ENCODE data around the gene RPL41. TPM values are rescaled to one million over a fixed set of nuclear protein-coding genes. Genes with fewer than 3 reads are reported as not detected.

Gene RPL41
- total and polyA plus RNA-seq, 5 experiments from 2014 or later: 5,098 to 10,436 (median 8,782) TPM

GRCh38 chr12:56082967-56083366 is 33.5 kb upstream of the RPL41 start:
- peaks cover 0 to 15% (median 11%) of the 10 kb centered on the region in 4 donors for H3K4me1 Mint-ChIP-seq
- DNase-seq (no peak), ATAC-seq (no peak)
- H3K9me3 Mint-ChIP-seq: no peaks in the 10 kb centered on the region
- no peak overlapping the region for H3K27ac Mint-ChIP-seq
- no peak overlapping the region for H3K4me3 Mint-ChIP-seq
- peaks cover 0 to 6% (median 0%) of the 10 kb centered on the region in 5 donors for H3K27me3 Mint-ChIP-seq
- POLR2A ChIA-PET: interaction anchor here (0.6 to 1.5 kb wide), 3 partner anchors 19 to 361 kb away, joined by 4 to 7 read pairs (median 4); partner anchors contain the start of gene ZC3H10
- H3K36me3 Mint-ChIP-seq: no peaks in the 10 kb centered on the region

GRCh38 chr12:56084958-56085543 is 31.4 kb upstream of the RPL41 start:
- H3K36me3 Mint-ChIP-seq: no peaks in the 10 kb centered on the region
- H3K4me3 Mint-ChIP-seq: no peak overlapping the region
- peaks cover 0 to 14% (median 8%) of the 10 kb centered on the region in 4 donors for H3K4me1 Mint-ChIP-seq
- peaks cover 0 to 6% (median 0%) of the 10 kb centered on the region in 5 donors for H3K27me3 Mint-ChIP-seq
- peak in 1 of 10 donors; percentile 4 for DNase-seq
- POLR2A ChIA-PET: interaction anchor here (0.6 to 1.7 kb wide), 6 partner anchors 10 to 118 kb away, joined by 3 to 23 read pairs (median 4); partner anchors contain the start of gene PA2G4
- ATAC-seq: peak in 1 of 2 donors; percentile 31
- peak overlapping the region in 2 of 10 donors; percentile 43 to 56 for H3K27ac Mint-ChIP-seq
- H3K9me3 Mint-ChIP-seq: no peaks in the 10 kb centered on the region

GRCh38 chr12:56086096-56086495 is 30.3 kb upstream of the RPL41 start:
- POLR2A ChIA-PET: interaction anchor here (1.0 to 1.7 kb wide), 2 partner anchors 18 to 25 kb away, joined by 3 to 23 read pairs; partner anchors contain the start of gene PA2G4
- H3K27me3 Mint-ChIP-seq: peaks cover 0 to 2% (median 0%) of the 10 kb centered on the region in 5 donors
- no peak overlapping the region for H3K27ac Mint-ChIP-seq
- H3K4me3 Mint-ChIP-seq: no peak overlapping the region
- ATAC-seq (no peak), DNase-seq (no peak)
- H3K4me1 Mint-ChIP-seq: peaks cover 0 to 9% (median 2%) of the 10 kb centered on the region in 4 donors
- no peaks in the 10 kb centered on the region for H3K36me3 Mint-ChIP-seq
- H3K9me3 Mint-ChIP-seq: no peaks in the 10 kb centered on the region

GRCh38 chr12:56086608-56087007 is 29.8 kb upstream of the RPL41 start:
- Mint-ChIP-seq H3K36me3 (no peaks in the 10 kb centered on the region), H3K4me1 (peaks cover 0 to 6% (median under 1%) of the 10 kb centered on the region in 4 donors), H3K9me3 (no peaks in the 10 kb centered on the region), H3K4me3 (no peak overlapping the region), H3K27ac (no peak overlapping the region), H3K27me3 (peaks cover 0 to 2% (median 0%) of the 10 kb centered on the region in 5 donors)
- POLR2A ChIA-PET: interaction anchor here (0.6 to 1.7 kb wide), 3 partner anchors 17 to 27 kb away, joined by 3 to 23 read pairs (median 3); partner anchors contain the start of gene PA2G4
- ATAC-seq (no peak), DNase-seq (no peak)

DNA sequence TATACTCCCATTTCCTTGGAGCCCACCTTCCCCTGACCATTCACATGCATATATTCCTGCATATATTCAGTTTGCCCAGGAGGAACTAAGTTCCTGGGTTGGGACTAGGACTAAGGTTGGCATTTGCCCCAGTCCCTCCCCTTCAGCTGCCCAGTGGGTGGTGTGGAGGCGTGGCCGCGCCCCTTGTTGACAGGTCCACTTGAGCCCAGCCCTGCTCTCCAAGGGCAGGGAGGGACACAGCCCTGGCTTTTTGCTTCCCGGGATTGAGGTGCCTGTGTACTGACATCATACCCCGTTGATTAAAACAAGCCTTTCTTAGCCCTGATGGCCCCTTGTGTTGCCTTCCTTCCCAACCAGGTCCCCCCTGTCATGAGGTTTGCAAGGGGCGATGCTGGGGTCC is 29.2 kb upstream of the RPL41 start:
- no peaks in the 10 kb centered on the region for H3K9me3 Mint-ChIP-seq
- POLR2A ChIA-PET: no interaction called here
- H3K27ac Mint-ChIP-seq: no peak overlapping the region
- peaks cover 0 to 6% (median under 1%) of the 10 kb centered on the region in 4 donors for H3K4me1 Mint-ChIP-seq
- ATAC-seq: no peak
- no peaks in the 10 kb centered on the region for H3K36me3 Mint-ChIP-seq
- H3K27me3 Mint-ChIP-seq: peaks cover 0 to 2% (median 0%) of the 10 kb centered on the region in 5 donors
- DNase-seq: no peak
- H3K4me3 Mint-ChIP-seq: no peak overlapping the region

DNA sequence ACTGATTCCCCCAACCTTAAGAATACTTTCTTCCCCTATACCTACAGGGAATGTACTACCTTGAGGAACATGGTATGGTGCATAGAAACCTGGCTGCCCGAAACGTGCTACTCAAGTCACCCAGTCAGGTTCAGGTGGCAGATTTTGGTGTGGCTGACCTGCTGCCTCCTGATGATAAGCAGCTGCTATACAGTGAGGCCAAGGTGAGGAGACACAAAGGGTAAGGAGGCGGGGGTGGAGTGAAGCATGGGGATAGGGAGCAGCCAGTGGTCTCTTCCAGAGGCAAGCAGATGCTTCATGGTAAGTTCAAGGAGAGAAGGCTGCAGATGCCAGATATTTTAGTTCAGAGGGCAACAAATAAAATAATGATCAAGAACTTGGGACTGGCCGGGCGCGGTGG is 18.7 kb upstream of the RPL41 start:
- DNase-seq (no peak), ATAC-seq (no peak)
- H3K27me3 Mint-ChIP-seq: peaks cover 0 to 4% (median 0%) of the 10 kb centered on the region in 5 donors
- no peaks in the 10 kb centered on the region for H3K9me3 Mint-ChIP-seq
- POLR2A ChIA-PET: no interaction called here
- peak overlapping the region in 4 of 10 donors; percentile 17 to 74 (median 24) for H3K27ac Mint-ChIP-seq
- H3K4me1 Mint-ChIP-seq: peaks cover 18 to 34% (median 25%) of the 10 kb centered on the region in 4 donors
- no peaks in the 10 kb centered on the region for H3K36me3 Mint-ChIP-seq
- H3K4me3 Mint-ChIP-seq: no peak overlapping the region

DNA sequence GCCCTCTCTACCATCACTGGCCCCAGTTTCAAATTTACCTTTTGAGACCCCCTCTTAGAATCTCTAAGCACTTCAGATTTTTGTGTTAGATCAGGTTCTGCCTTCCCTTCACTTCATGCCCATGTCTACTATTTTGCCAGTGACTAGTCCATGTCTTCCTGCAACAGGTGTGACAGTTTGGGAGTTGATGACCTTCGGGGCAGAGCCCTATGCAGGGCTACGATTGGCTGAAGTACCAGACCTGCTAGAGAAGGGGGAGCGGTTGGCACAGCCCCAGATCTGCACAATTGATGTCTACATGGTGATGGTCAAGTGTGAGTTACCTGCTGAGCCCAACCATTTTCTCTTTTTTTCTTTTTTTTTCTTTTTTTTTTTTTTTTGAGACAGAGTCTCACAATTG is 17.8 kb upstream of the RPL41 start:
- no peaks in the 10 kb centered on the region for H3K36me3 Mint-ChIP-seq
- POLR2A ChIA-PET: interaction anchor here (0.7 kb wide), 1 partner anchor 96 kb away, joined by 3 read pairs; no protein-coding TSS in a partner anchor
- peak overlapping the region in 1 of 10 donors; percentile 79 for H3K27ac Mint-ChIP-seq
- peaks cover 24 to 42% (median 33%) of the 10 kb centered on the region in 4 donors for H3K4me1 Mint-ChIP-seq
- no peaks in the 10 kb centered on the region for H3K9me3 Mint-ChIP-seq
- ATAC-seq (no peak), DNase-seq (no peak)
- peaks cover 0 to 4% (median 0%) of the 10 kb centered on the region in 5 donors for H3K27me3 Mint-ChIP-seq
- no peak overlapping the region for H3K4me3 Mint-ChIP-seq

- H3K4me3 Mint-ChIP-seq: peak overlapping the region in 1 of 10 donors; percentile 14
- peaks cover 0 to 2% (median 0%) of the 10 kb centered on the region in 3 donors for H3K36me3 Mint-ChIP-seq
- H3K27me3 Mint-ChIP-seq: peaks cover 0 to 3% (median 0%) of the 10 kb centered on the region in 5 donors
- peaks cover 26 to 54% (median 41%) of the 10 kb centered on the region in 4 donors for H3K4me1 Mint-ChIP-seq
- H3K27ac Mint-ChIP-seq: peak overlapping the region; percentile 5 to 90 (median 80)
- DNase-seq: no peak
- no peaks in the 10 kb centered on the region for H3K9me3 Mint-ChIP-seq
- no peak for ATAC-seq
- POLR2A ChIA-PET: interaction anchor here (0.9 to 6.2 kb wide), 2 partner anchors 20 to 56 kb away, joined by 3 to 100 read pairs; partner anchors contain the start of gene ERBB3
Observed at GRCh38 chr12:56099787-56100186, 16.6 kb upstream of the RPL41 start.

- ATAC-seq (no peak), DNase-seq (no peak)
- Mint-ChIP-seq H3K4me3 (peak overlapping the region in 4 of 10 donors; percentile 35 to 93 (median 48)), H3K4me1 (peaks cover 34 to 67% (median 51%) of the 10 kb centered on the region in 4 donors), H3K27me3 (no peaks in the 10 kb centered on the region), H3K27ac (peak overlapping the region; percentile 54 to 99 (median 98)), H3K9me3 (no peaks in the 10 kb centered on the region), H3K36me3 (peaks cover 0 to 2% (median 0%) of the 10 kb centered on the region in 3 donors)
- POLR2A ChIA-PET: interaction anchor here (0.7 to 6.2 kb wide), 8 partner anchors 12 to 87 kb away, joined by 3 to 236 read pairs (median 4); partner anchors contain the start of genes ERBB3, IKZF4, RPL41 and ZC3H10
Observed at GRCh38 chr12:56101045-56101444, 15.4 kb upstream of the RPL41 start.

GRCh38 chr12:56102683-56103065 is 13.8 kb upstream of the RPL41 start:
- DNase-seq (no peak), ATAC-seq (no peak)
- Mint-ChIP-seq H3K4me1 (peaks cover 37 to 73% (median 63%) of the 10 kb centered on the region in 4 donors), H3K36me3 (peaks cover 0 to 18% (median 3%) of the 10 kb centered on the region in 3 donors), H3K4me3 (peak overlapping the region; percentile 93 to 100 (median 98)), H3K9me3 (no peaks in the 10 kb centered on the region), H3K27me3 (no peaks in the 10 kb centered on the region), H3K27ac (peak overlapping the region; percentile 97 to 99 (median 98))
- POLR2A ChIA-PET: interaction anchor here (0.5 to 6.2 kb wide), 29 partner anchors 8 to 1681 kb away, joined by 3 to 236 read pairs (median 10); partner anchors contain the start of genes CNPY2, DGKA, ERBB3 and ESYT1

DNA sequence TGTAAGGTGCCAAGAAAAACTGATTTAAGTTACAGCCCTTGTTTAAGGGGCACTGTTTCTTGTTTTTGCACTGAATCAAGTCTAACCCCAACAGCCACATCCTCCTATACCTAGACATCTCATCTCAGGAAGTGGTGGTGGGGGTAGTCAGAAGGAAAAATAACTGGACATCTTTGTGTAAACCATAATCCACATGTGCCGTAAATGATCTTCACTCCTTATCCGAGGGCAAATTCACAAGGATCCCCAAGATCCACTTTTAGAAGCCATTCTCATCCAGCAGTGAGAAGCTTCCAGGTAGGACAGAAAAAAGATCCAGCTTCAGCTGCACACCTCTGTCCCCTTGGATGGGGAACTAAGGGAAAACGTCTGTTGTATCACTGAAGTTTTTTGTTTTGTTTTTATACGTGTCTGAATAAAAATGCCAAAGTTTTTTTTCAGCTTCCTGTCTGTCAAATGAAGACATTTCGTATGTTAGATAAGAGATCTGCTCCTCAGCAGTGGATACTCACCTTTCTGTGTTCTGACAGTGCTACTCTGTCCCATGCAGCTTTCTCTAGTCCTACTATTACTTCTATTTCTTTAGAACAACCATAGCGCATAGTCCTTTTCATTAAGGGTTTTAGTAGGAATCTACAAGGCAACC is 13.2 kb upstream of the RPL41 start:
- no peaks in the 10 kb centered on the region for H3K27me3 Mint-ChIP-seq

DNA sequence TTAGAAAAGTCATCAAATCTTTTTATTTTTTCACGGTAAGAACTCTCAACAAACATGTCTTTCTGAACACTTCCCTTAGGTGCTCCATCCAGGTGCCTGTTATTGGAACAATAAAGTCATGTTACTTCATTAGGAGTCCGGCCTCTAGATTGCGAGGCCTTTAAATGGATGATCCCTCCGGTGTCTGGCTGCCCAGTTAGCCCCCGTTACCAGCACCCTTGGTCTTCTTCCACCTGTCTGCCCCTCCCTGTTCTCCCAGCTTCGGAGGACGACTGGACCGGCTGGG is 12.7 kb upstream of the RPL41 start:
- Mint-ChIP-seq H3K4me1 (peaks cover 35 to 73% (median 62%) of the 10 kb centered on the region in 4 donors), H3K36me3 (peaks cover 0 to 28% (median 9%) of the 10 kb centered on the region in 3 donors), H3K27ac (peak overlapping the region; percentile 97 to 99 (median 98)), H3K27me3 (no peaks in the 10 kb centered on the region), H3K9me3 (no peaks in the 10 kb centered on the region), H3K4me3 (peak overlapping the region; percentile 93 to 100 (median 98))
- POLR2A ChIA-PET: interaction anchor here (0.6 to 6.2 kb wide), 40 partner anchors 9 to 1823 kb away, joined by 3 to 236 read pairs (median 8); partner anchors contain the start of genes CNPY2, COQ10A, DGKA and DNAJC14
- peak in 1 of 2 donors; percentile 2 for ATAC-seq
- peak in 1 of 10 donors; percentile 10 for DNase-seq

More for the DNA sequence above, 13.2 kb upstream of the RPL41 start:
- POLR2A ChIA-PET: interaction anchor here (0.6 to 6.2 kb wide), 33 partner anchors 9 to 520 kb away, joined by 3 to 236 read pairs (median 9); partner anchors contain the start of genes CNPY2, DGKA, DNAJC14 and ERBB3
- H3K9me3 Mint-ChIP-seq: no peaks in the 10 kb centered on the region
- peaks cover 35 to 73% (median 62%) of the 10 kb centered on the region in 4 donors for H3K4me1 Mint-ChIP-seq
- H3K27ac Mint-ChIP-seq: peak overlapping the region; percentile 97 to 99 (median 98)
- peak in 4 of 10 donors; percentile 26 to 65 (median 62) for DNase-seq
- ATAC-seq: peak; percentile 23 to 26
- H3K4me3 Mint-ChIP-seq: peak overlapping the region; percentile 93 to 100 (median 98)
- peaks cover 0 to 23% (median 7%) of the 10 kb centered on the region in 3 donors for H3K36me3 Mint-ChIP-seq
